GM12878 (cell line): ENCODE measurements around the gene DPP4. TPM values are rescaled to one million over a fixed set of nuclear protein-coding genes. Genes with fewer than 3 reads are reported as not detected.
"Not testable (repeated sequence)": the region's sequence is repeated elsewhere in the genome, so short reads cannot be mapped to it uniquely, and the experiment has no call there.

ENCODE experiments used
- ATAC-seq: fragments of 200-7000 bp; cut with Tn5 transposase; 3 replicates; pipeline ENCODE4 v1.9.1; 2020; ENCODE audit warnings: mild to moderate bottlenecking, moderate library complexity
- BruUV-seq: library from RNA; stranded (reverse); fragments of 400-500 nt; replicated peaks from 2 replicates; lab custom pipeline; 2021; lab: Mats Ljungman, UMichigan
- CTCF ChIA-PET: fragments of 300-600 bp; sonication (Branson Sonifier 250); formaldehyde crosslinking; extraction: SDS; loops from one replicate; lab custom pipeline; 2021; ENCODE audit warnings: inconsistent platforms; lab: Yijun Ruan, JAX
- POLR2A ChIA-PET: fragments of 350-600 bp; formaldehyde crosslinking; extraction: SDS; loops from one replicate; lab custom pipeline; 2021; ENCODE audit warnings: inconsistent platforms; lab: Charles Lee
- RAD21 ChIA-PET: fragments of 300-600 bp; sonication (Branson Sonifier 250); formaldehyde crosslinking; loops from one replicate; lab custom pipeline; 2023; ENCODE audit warnings: antibody characterized with exemption; ENCODE audit not compliant: unreplicated experiment; lab: Charles Lee
- SMC1A ChIA-PET: fragments of 300-600 bp; sonication (Branson Sonifier 250); formaldehyde crosslinking; loops from one replicate; lab custom pipeline; 2023; ENCODE audit not compliant: unreplicated experiment, uncharacterized antibody; lab: Charles Lee
- DNase-seq: peaks from one replicate; pipeline ENCODE4 v3.0.0-alpha.2; 2011; ENCODE audit warnings: low read depth, low spot score
- FAIRE-seq: peaks from 3 replicates; lab custom pipeline; 2011; peaks lifted over from hg19 to GRCh38; lab: Jason Lieb, UNC
- H2AFZ ChIP-seq: 2 replicates; pipeline ENCODE4 v1.6.0; 2011; ENCODE audit warnings: low read depth, low read length, control low read depth; ENCODE audit not compliant: control insufficient read depth
- H3K27ac ChIP-seq: 2 replicates; pipeline ENCODE4 v1.5.1; 2011; ENCODE audit warnings: control low read depth; ENCODE audit not compliant: control insufficient read depth, insufficient read depth
- H3K27me3 ChIP-seq, 2 experiments: replicated peaks in 1 of 2; 2 replicates each; pipeline versions ENCODE4 v1.6.0 to v1.6.1; 2011; ENCODE audit warnings: low read length in 1 of 2; ENCODE audit not compliant: control insufficient read depth in 2 of 2, insufficient read depth in 2 of 2
- H3K36me3 ChIP-seq, 2 experiments: 2 replicates each; pipeline ENCODE4 v1.5.1; 2011; ENCODE audit warnings: low read length in 1 of 2; ENCODE audit not compliant: control insufficient read depth in 2 of 2, insufficient read depth in 2 of 2
- H3K4me1 ChIP-seq: 2 replicates; pipeline ENCODE4 v1.6.1; 2011; ENCODE audit warnings: mild to moderate bottlenecking, low read length, moderate library complexity, mixed read lengths; ENCODE audit not compliant: control insufficient read depth, insufficient read depth
- H3K4me2 ChIP-seq: 2 replicates; pipeline ENCODE4 v1.6.0; 2011; ENCODE audit warnings: control low read depth; ENCODE audit not compliant: control insufficient read depth, insufficient read depth
- H3K4me3 ChIP-seq: fragments of 200-600 bp; sonication (generic); 2 replicates; pipeline ENCODE4 v1.5.1; 2016
- H3K79me2 ChIP-seq: 2 replicates; pipeline ENCODE4 v1.6.0; 2011; ENCODE audit warnings: low read length; ENCODE audit not compliant: control insufficient read depth, insufficient read depth
- H3K9ac ChIP-seq: 2 replicates; pipeline ENCODE4 v1.8.0; 2011; ENCODE audit warnings: low read length, control low read depth, mixed read lengths; ENCODE audit not compliant: control insufficient read depth, insufficient read depth
- H3K9me3 ChIP-seq: replicated peaks from 3 replicates; pipeline ENCODE4 v1.5.1; 2011; ENCODE audit warnings: mild to moderate bottlenecking, low read length; ENCODE audit not compliant: control insufficient read depth, insufficient read depth
- H4K20me1 ChIP-seq: 2 replicates; pipeline ENCODE4 v1.6.0; 2011; ENCODE audit not compliant: control insufficient read depth, insufficient read depth
- CHD4 ChIP-seq: fragments of 200-600 bp; sonication (generic); IDR thresholded peaks from 2 replicates; pipeline ENCODE4 v1.6.1; 2016; ENCODE audit warnings: mild to moderate bottlenecking
- ELK1 ChIP-seq: IDR thresholded peaks from 2 replicates; pipeline ENCODE4 v1.6.1; 2012; ENCODE audit warnings: low read depth, low read length, improper control_type of control experiment
- MTA2 ChIP-seq: fragments of 450-650 bp; IDR thresholded peaks from 2 replicates; pipeline ENCODE4 v1.6.1; 2016; ENCODE audit warnings: low read depth, mild to moderate bottlenecking, moderate library complexity
- MYC ChIP-seq: IDR thresholded peaks from 2 replicates; pipeline ENCODE4 v1.6.1; 2011; ENCODE audit warnings: mild to moderate bottlenecking, low read length, moderate library complexity, inconsistent platforms; ENCODE audit not compliant: insufficient read depth, insufficient replicate concordance, insufficient read length, severe bottlenecking
- NFIC ChIP-seq: IDR thresholded peaks from 2 replicates; pipeline ENCODE4 v1.6.1; 2012; ENCODE audit warnings: low read depth, mild to moderate bottlenecking, inconsistent platforms, low read length, moderate library complexity
- RB1 ChIP-seq: fragments of 450-650 bp; formaldehyde crosslinking; IDR thresholded peaks from 2 replicates; pipeline ENCODE4 v1.6.1; 2017; ENCODE audit warnings: mild to moderate bottlenecking, borderline replicate concordance
- RBBP5 ChIP-seq: fragments of 200-600 bp; sonication (generic); conservative IDR thresholded peaks from 2 replicates; pipeline ENCODE4 v1.6.1; 2016
- RCOR1 ChIP-seq: conservative IDR thresholded peaks from 2 replicates; pipeline ENCODE4 v1.6.1; 2012; ENCODE audit warnings: low read depth, low read length, improper control_type of control experiment
- RELA ChIP-seq: fragments of 450-650 bp; IDR thresholded peaks from 2 replicates; pipeline ENCODE4 v1.8.0; 2014; ENCODE audit warnings: borderline replicate concordance; ENCODE audit not compliant: partially characterized antibody
- SMAD1 ChIP-seq: fragments of 450-650 bp; IDR thresholded peaks from 2 replicates; pipeline ENCODE4 v1.6.1; 2018; ENCODE audit warnings: mild to moderate bottlenecking, low read depth; ENCODE audit not compliant: partially characterized antibody
- STAT3 ChIP-seq: IDR thresholded peaks from 2 replicates; pipeline ENCODE4 v1.6.1; 2011; ENCODE audit warnings: low read depth, low read length, improper control_type of control experiment
- SUPT20H ChIP-seq: IDR thresholded peaks from 2 replicates; pipeline ENCODE4 v1.6.1; 2011; ENCODE audit warnings: low read depth, mild to moderate bottlenecking, low read length, moderate library complexity, borderline replicate concordance; ENCODE audit not compliant: control insufficient read depth
- WGBS: methylation state at CpG from one replicate; pipeline ENCODE4 v1.1.6; 2016; ENCODE audit warnings: low lambda C conversion rate; ENCODE audit not compliant: insufficient replicate concordance, insufficient coverage; ENCODE audit errors: missing lambda C conversion rate; 5-methylcytosine and 5-hydroxymethylcytosine counted together
- in situ Hi-C: fragments of 300-500 bp; cut with MboI; formaldehyde crosslinking; loops from 9 replicates; pipeline ENCODE4 v1.14.3; 2018; ENCODE audit warnings: mixed read lengths
- intact Hi-C: fragments of 100-400 bp; cut with micrococcal nuclease; formaldehyde crosslinking; loops from one replicate; pipeline ENCODE4 v1.14.2; 2022; ENCODE audit not compliant: unreplicated experiment
- polyA plus RNA-seq, 11 experiments: library from polyadenylated mRNA; depleted of rRNA in 4 of 11; unstranded in 6 of 11; stranded (reverse) in 5 of 11; fragments of >200 nt; fragmentation: Nextera tagmentation in 4 of 11; fragmentation: Illumina TruSeq in 1 of 11; extraction: Ambion mirVana in 4 of 11; extraction: Trizol in 1 of 11; gene quantifications; 1 replicate in 1 of 11; 2 replicates in 10 of 11; pipeline versions ENCODE4 v1.2.1 to v1.2.3, GENCODE V29; 2011 to 2016; ENCODE audit warnings: inconsistent platforms in 2 of 11, missing spikeins in 2 of 11, low read depth in 1 of 11
- total RNA-seq, 4 experiments: library from RNA; depleted of rRNA in 3 of 4; stranded (reverse); fragments of >200 nt in 3 of 4; fragmentation: Illumina TruSeq in 1 of 4; extraction: Trizol in 1 of 4; gene quantifications; 2 replicates each; pipeline versions ENCODE4 v1.2.1 to v1.2.3, GENCODE V29; 2013 to 2021

The DPP4 gene
- total and polyA plus RNA-seq, 10 of the 15 experiments (the other 5 are each of a cell fraction or from before 2014, with no cell fraction given), result 4.1 to 11.4 (median 9.3) TPM

DNA sequence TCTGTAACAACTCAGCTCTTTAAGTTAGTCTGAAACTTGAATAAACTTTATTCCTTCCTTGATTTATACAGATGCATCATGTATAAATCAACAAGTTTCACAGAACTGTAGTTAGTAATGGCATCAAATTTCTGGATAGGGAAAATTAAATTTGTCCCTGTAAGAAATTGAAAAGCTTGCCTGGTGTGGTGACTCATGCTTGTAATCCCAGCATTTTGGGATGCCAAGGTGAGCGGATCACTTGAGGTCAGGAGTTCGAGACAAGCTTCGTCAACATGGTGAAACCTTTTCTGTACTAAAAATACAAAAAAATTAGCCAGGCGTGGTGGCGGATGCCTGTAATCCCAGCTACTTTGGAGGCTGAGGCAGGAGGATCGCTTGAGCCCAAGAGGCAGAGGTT, 96.1 kb downstream of the DPP4 start:
- H4K20me1 ChIP-seq, H3K4me3 ChIP-seq, in situ Hi-C loops, H3K9ac ChIP-seq, ATAC-seq, H3K36me3 ChIP-seq, H3K27me3 ChIP-seq, H3K4me2 ChIP-seq, RAD21 ChIA-PET, H3K79me2 ChIP-seq, H3K9me3 ChIP-seq, intact Hi-C loops, H3K4me1 ChIP-seq, H2AFZ ChIP-seq, FAIRE-seq, H3K27ac ChIP-seq, BruUV-seq, CTCF ChIA-PET, DNase-seq: not testable (repeated sequence)
- 39% methylated on average over 6 of the region's 6 CpGs for WGBS
- POLR2A ChIA-PET, result interaction anchor here (0.6 kb wide), 1 partner anchor 150 kb away, joined by 3 read pairs; no protein-coding TSS in a partner anchor
- SMC1A ChIA-PET, result interaction anchor here (2.5 kb wide), 1 partner anchor 148 kb away, joined by 7 read pairs; no protein-coding TSS in a partner anchor

- in situ Hi-C loops (no loop called here), intact Hi-C loops (no loop called here)
- no TSS peak for BruUV-seq
- Histone ChIP-seq H3K27ac (no peak overlapping the region), H3K27me3 (no peaks in the 10 kb centered on the region), H3K9ac (no peak overlapping the region), H3K9me3 (no peaks in the 10 kb centered on the region), H3K4me1 (no peaks in the 10 kb centered on the region), H3K79me2 (no peaks in the 10 kb centered on the region), H2AFZ (no peak overlapping the region), H3K4me3 (no peak overlapping the region), H3K4me2 (no peak overlapping the region), H3K36me3 (no peaks in the 10 kb centered on the region), H4K20me1 (no peaks in the 10 kb centered on the region)
- no peak for DNase-seq
- RAD21 ChIA-PET, result no interaction called here
- FAIRE-seq, result no peak
- no peak for ATAC-seq
- CTCF ChIA-PET, result no interaction called here
- SMC1A ChIA-PET, result interaction anchor here (2.5 kb wide), 1 partner anchor 149 kb away, joined by 7 read pairs; no protein-coding TSS in a partner anchor
- POLR2A ChIA-PET, result no interaction called here
- no peak for TF ChIP-seq RBBP5
- no peak for TF ChIP-seq SMAD1
- TF ChIP-seq MYC, result no peak
- TF ChIP-seq ELK1, result no peak
- no peak for TF ChIP-seq NFIC
- TF ChIP-seq CHD4, result no peak
- no peak for TF ChIP-seq MTA2
- no peak for TF ChIP-seq SUPT20H
- no peak for TF ChIP-seq RCOR1
- TF ChIP-seq RB1, result no peak
- TF ChIP-seq STAT3, result no peak
- TF ChIP-seq RELA, result no peak
Observed at GRCh38 chr2:161976917-161977316, 97.1 kb downstream of the DPP4 start.
